H1 (cell line): ENCODE data around the gene CELF3. TPM values are rescaled to one million over a fixed set of nuclear protein-coding genes. Genes with fewer than 3 reads are reported as not detected.

Source experiments
- CTCF ChIA-PET: fragments of 300-600 bp; sonication (Branson Sonifier 250); formaldehyde crosslinking; loops from one replicate; lab custom pipeline; 2021; ENCODE audit not compliant: partially characterized antibody; lab: Charles Lee
- POLR2A ChIA-PET: fragments of 300-600 bp; sonication (Branson Sonifier 250); formaldehyde crosslinking; loops from one replicate; lab custom pipeline; 2021; ENCODE audit warnings: inconsistent platforms; ENCODE audit not compliant: partially characterized antibody; lab: Charles Lee
- DNase-seq, 2 experiments: peaks; one replicate each; pipeline versions ENCODE4 v3.0.0 to v3.0.0-alpha.2; 2010 to 2022; ENCODE audit warnings: low spot score in 2 of 2, low read depth in 1 of 2, mixed read lengths in 1 of 2
- FAIRE-seq: peaks from 2 replicates; lab custom pipeline; 2011; peaks lifted over from hg19 to GRCh38; lab: Jason Lieb, UNC
- H2AFZ ChIP-seq: 2 replicates; pipeline ENCODE4 v1.8.1; 2012; ENCODE audit warnings: low read length, inconsistent platforms
- H2AK5ac ChIP-seq: 2 replicates; pipeline ENCODE4 v1.6.1; 2013; ENCODE audit warnings: low read depth, low read length
- H2BK120ac ChIP-seq: replicated peaks from 2 replicates; pipeline ENCODE3; 2013; ENCODE audit warnings: low read depth, low read length, inconsistent platforms
- H2BK12ac ChIP-seq: 2 replicates; pipeline ENCODE4 v1.6.1; 2013; ENCODE audit warnings: low read depth, low read length
- H2BK15ac ChIP-seq: 2 replicates; pipeline ENCODE4 v1.6.1; 2013; ENCODE audit warnings: low read length
- H2BK20ac ChIP-seq: 2 replicates; pipeline ENCODE4 v1.6.1; 2013; ENCODE audit warnings: low read length
- H2BK5ac ChIP-seq: 2 replicates; pipeline ENCODE4 v1.6.1; 2013; ENCODE audit warnings: low read depth, low read length
- H3K14ac ChIP-seq: 2 replicates; pipeline ENCODE4 v1.6.1; 2013; ENCODE audit warnings: inconsistent platforms; ENCODE audit not compliant: insufficient read length
- H3K18ac ChIP-seq: 2 replicates; pipeline ENCODE4 v1.6.1; 2013; ENCODE audit warnings: low read length; ENCODE audit errors: extremely low read depth
- H3K23ac ChIP-seq: 2 replicates; pipeline ENCODE4 v1.6.1; 2013; ENCODE audit warnings: inconsistent platforms; ENCODE audit not compliant: insufficient read length
- H3K23me2 ChIP-seq: 2 replicates; pipeline ENCODE4 v1.6.1; 2013; ENCODE audit warnings: low read depth, low read length
- H3K27ac ChIP-seq: 2 replicates; pipeline ENCODE4 v1.6.1; 2011; ENCODE audit warnings: low read depth, low read length, inconsistent platforms
- H3K27me3 ChIP-seq, 4 experiments: replicated peaks in 1 of 4; 1 replicate in 1 of 4; 2 replicates in 3 of 4; pipeline versions ENCODE4 v1.6.1 to v1.8.1; 2011 to 2013; ENCODE audit warnings: low read length in 3 of 4, mild to moderate bottlenecking in 3 of 4, inconsistent platforms in 2 of 4, mixed read lengths in 2 of 4, moderate library complexity in 1 of 4; ENCODE audit not compliant: control insufficient read depth in 3 of 4, insufficient read depth in 3 of 4; ENCODE audit errors: extremely low read depth in 1 of 4
- H3K36me3 ChIP-seq, 4 experiments: 2 replicates each; pipeline versions ENCODE4 v1.6.1 to v1.8.1; 2011 to 2013; ENCODE audit warnings: mild to moderate bottlenecking in 4 of 4, low read length in 3 of 4, moderate library complexity in 2 of 4, control low read depth in 1 of 4, inconsistent platforms in 1 of 4; ENCODE audit not compliant: insufficient read depth in 4 of 4, control insufficient read depth in 2 of 4
- H3K4ac ChIP-seq: replicated peaks from 2 replicates; pipeline ENCODE3; 2013; ENCODE audit warnings: low read length, low read depth, mixed read lengths, inconsistent platforms; ENCODE audit not compliant: insufficient read length
- H3K4me1 ChIP-seq, 4 experiments: replicated peaks in 1 of 4; 1 replicate in 1 of 4; 2 replicates in 3 of 4; pipeline versions ENCODE4 v1.6.1 to v1.8.1; 2011 to 2013; ENCODE audit warnings: low read length in 3 of 4, inconsistent platforms in 2 of 4, mixed read lengths in 1 of 4; ENCODE audit not compliant: insufficient read depth in 4 of 4, control insufficient read depth in 3 of 4
- H3K4me2 ChIP-seq, 2 experiments: 2 replicates each; pipeline versions ENCODE4 v1.6.1 to v1.8.1; 2011 to 2013; ENCODE audit warnings: low read depth in 2 of 2, low read length in 2 of 2, control low read depth in 1 of 2, inconsistent platforms in 1 of 2, mild to moderate bottlenecking in 1 of 2; ENCODE audit not compliant: insufficient read depth in 1 of 2
- H3K4me3 ChIP-seq, 4 experiments: fragments of 200-600, 300-600 bp in 1 of 4; sonication (generic), shearing (Covaris generic), sonication (Bioruptor Twin) in 1 of 4; 2 replicates each; pipeline versions ENCODE4 v1.5.1 to v1.8.1; 2011 to 2016; ENCODE audit warnings: low read length in 4 of 4, low read depth in 3 of 4, control low read depth in 2 of 4, inconsistent platforms in 2 of 4, mild to moderate bottlenecking in 2 of 4, mixed read lengths in 1 of 4, moderate library complexity in 1 of 4; ENCODE audit not compliant: insufficient read depth in 2 of 4; ENCODE audit errors: extremely low read depth in 1 of 4
- H3K56ac ChIP-seq: replicated peaks from 2 replicates; pipeline ENCODE3; 2013; ENCODE audit warnings: low read depth, mild to moderate bottlenecking, mixed read lengths, low read length, inconsistent platforms; ENCODE audit not compliant: insufficient read length
- H3K79me1 ChIP-seq: 2 replicates; pipeline ENCODE4 v1.6.1; 2013; ENCODE audit warnings: low read depth, low read length, control low read depth
- H3K79me2 ChIP-seq, 2 experiments: 2 replicates each; pipeline versions ENCODE4 v1.6.1 to v1.8.1; 2012 to 2013; ENCODE audit warnings: low read length in 2 of 2, mild to moderate bottlenecking in 2 of 2, inconsistent platforms in 1 of 2; ENCODE audit not compliant: insufficient read depth in 2 of 2, control insufficient read depth in 1 of 2
- H3K9ac ChIP-seq, 4 experiments: replicated peaks in 1 of 4; 1 replicate in 1 of 4; 2 replicates in 3 of 4; pipeline versions ENCODE4 v1.6.1 to v1.8.1; 2011 to 2013; ENCODE audit warnings: low read depth in 3 of 4, low read length in 3 of 4, control low read depth in 2 of 4, mild to moderate bottlenecking in 2 of 4, moderate library complexity in 2 of 4, inconsistent platforms in 1 of 4; ENCODE audit errors: extremely low read depth in 1 of 4
- H3K9me3 ChIP-seq, 2 experiments: 2 replicates each; pipeline versions ENCODE4 v1.6.1 to v1.8.1; 2012 to 2013; ENCODE audit warnings: mild to moderate bottlenecking in 2 of 2, moderate library complexity in 2 of 2, control low read depth in 1 of 2, inconsistent platforms in 1 of 2, low read depth in 1 of 2, low read length in 1 of 2, mixed read lengths in 1 of 2; ENCODE audit not compliant: insufficient read depth in 2 of 2
- H4K20me1 ChIP-seq, 2 experiments: replicated peaks in 1 of 2; 2 replicates each; pipeline versions ENCODE3 to v1.8.1; 2011 to 2013; ENCODE audit warnings: inconsistent platforms in 2 of 2, low read length in 2 of 2, mild to moderate bottlenecking in 1 of 2; ENCODE audit not compliant: insufficient read depth in 2 of 2, control insufficient read depth in 1 of 2
- H4K5ac ChIP-seq: 2 replicates; pipeline ENCODE4 v1.6.1; 2013; ENCODE audit warnings: low read length, low read depth, mixed read lengths, inconsistent platforms; ENCODE audit not compliant: insufficient read length
- H4K8ac ChIP-seq: 2 replicates; pipeline ENCODE4 v1.8.0; 2013; ENCODE audit warnings: mild to moderate bottlenecking, moderate library complexity, low read length, inconsistent platforms; ENCODE audit not compliant: insufficient read depth; ENCODE audit errors: extremely low read depth
- H4K91ac ChIP-seq: replicated peaks from 2 replicates; pipeline ENCODE3; 2013; ENCODE audit warnings: low read length, mixed read lengths, inconsistent platforms; ENCODE audit not compliant: insufficient read length
- CBX5 ChIP-seq: fragments of 300-800, 300-1000 bp; sonication (generic); IDR thresholded peaks from 2 replicates; pipeline ENCODE4 v1.7.1; 2016; ENCODE audit warnings: antibody characterized with exemption, low read length, low read depth
- RNF2 ChIP-seq: fragments of 200-900, 300-1000 bp; sonication (generic); IDR thresholded peaks from 2 replicates; pipeline ENCODE4 v1.7.1; 2016; ENCODE audit warnings: borderline replicate concordance, low read depth, mild to moderate bottlenecking, antibody characterized with exemption, low read length; ENCODE audit not compliant: poor library complexity, severe bottlenecking; ENCODE audit errors: missing control alignments
- ZNF274 ChIP-seq: IDR thresholded peaks from 2 replicates; pipeline ENCODE4 v1.7.0; 2012; ENCODE audit warnings: low read length, borderline replicate concordance; ENCODE audit errors: extremely low read depth
- WGBS, 2 experiments: shearing (Covaris generic) in 1 of 2; methylation state at CpG; one replicate each; pipeline versions ENCODE4 v1.1.6 to v1.1.7; 2013 to 2015; ENCODE audit warnings: low lambda C conversion rate in 2 of 2, mixed read lengths in 2 of 2, inconsistent platforms in 1 of 2, low coverage in 1 of 2, missing lambda C conversion rate in 1 of 2; ENCODE audit not compliant: insufficient replicate concordance in 2 of 2, insufficient coverage in 1 of 2, insufficient read length in 1 of 2; ENCODE audit errors: extremely low coverage in 1 of 2, missing lambda C conversion rate in 1 of 2; 5-methylcytosine and 5-hydroxymethylcytosine counted together
- polyA plus RNA-seq, 7 experiments: library from polyadenylated mRNA; depleted of rRNA in 3 of 7; stranded (reverse) in 5 of 7; unstranded in 2 of 7; fragments of >200 nt in 5 of 7; fragments of 200-250 nt in 2 of 7; gene quantifications; 1 replicate in 5 of 7; 2 replicates in 1 of 7; 4 replicates in 1 of 7; pipeline versions ENCODE4 v1.2.1 to v1.2.3, GENCODE V29; 2011 to 2013; ENCODE audit warnings: missing spikeins in 2 of 7, mixed read lengths in 2 of 7
- total RNA-seq: library from RNA; stranded (reverse); fragmentation: NEBNext Ultra II Directional; extraction: Animal tissue kit (Norgen Biotek cat#: 25700); gene quantifications from 2 replicates; pipeline ENCODE4 v1.2.1, GENCODE V29; 2021

CELF3 gene
- total and polyA plus RNA-seq, 2 of the 8 experiments (the other 6 are each of a cell fraction or from before 2014, with no cell fraction given): 0.34 to 1.2 TPM

GRCh38 chr1:151729966-151730291, 13.3 kb upstream of the CELF3 start:
- Histone ChIP-seq H3K36me3 (no peaks in the 10 kb centered on the region), H2BK12ac (no peak overlapping the region), H3K14ac (no peak overlapping the region), H2BK15ac (no peak overlapping the region), H2BK120ac (no peak overlapping the region), H3K79me1 (no peaks in the 10 kb centered on the region), H3K27me3 (no peaks in the 10 kb centered on the region; a peak in 1 of 7 replicates), H2AK5ac (no peak overlapping the region), H2BK20ac (no peak overlapping the region), H3K23ac (no peak overlapping the region), H3K23me2 (no peaks in the 10 kb centered on the region), H3K79me2 (no peaks in the 10 kb centered on the region), H3K4ac (no peak overlapping the region), H4K8ac (no peak overlapping the region), H3K9me3 (no peaks in the 10 kb centered on the region), H3K4me2 (no peak overlapping the region), H2BK5ac (no peak overlapping the region), H2AFZ (no peak overlapping the region), H3K4me1 (peaks cover 3 to 10% (median 6%) of the 10 kb centered on the region in 4 experiments), H3K18ac (no peak overlapping the region), H4K91ac (no peak overlapping the region), H4K20me1 (no peaks in the 10 kb centered on the region), H3K4me3 (no peak overlapping the region), H3K9ac (no peak overlapping the region), H4K5ac (no peak overlapping the region), H3K27ac (no peak overlapping the region), H3K56ac (no peak overlapping the region)
- ChIA-PET POLR2A (no interaction called here), CTCF (interaction anchor here (0.6 to 1.3 kb wide), 4 partner anchors 11 to 56 kb away, joined by 3 to 4 read pairs (median 3); no protein-coding TSS in a partner anchor)
- no peak for DNase-seq
- WGBS, 2 experiments: 91% methylated on average over 4 of the region's 4 CpGs; no CpG with 5 or more reads in 1 of the 2 experiments
- no peak for FAIRE-seq
- TF ChIP-seq ZNF274: no peak
- TF ChIP-seq CBX5: no peak
- no peak for TF ChIP-seq RNF2
